HG02943 (cell line): Measurements from ENCODE around the gene LSM11.

Experiments
- ATAC-seq: cut with Tn5 transposase; IDR thresholded peaks from one replicate; pipeline ENCODE4 v1.9.1; 2021; ENCODE audit warnings: mild to moderate bottlenecking, low read depth, moderate library complexity; ENCODE audit not compliant: unreplicated experiment

Gene LSM11

DNA sequence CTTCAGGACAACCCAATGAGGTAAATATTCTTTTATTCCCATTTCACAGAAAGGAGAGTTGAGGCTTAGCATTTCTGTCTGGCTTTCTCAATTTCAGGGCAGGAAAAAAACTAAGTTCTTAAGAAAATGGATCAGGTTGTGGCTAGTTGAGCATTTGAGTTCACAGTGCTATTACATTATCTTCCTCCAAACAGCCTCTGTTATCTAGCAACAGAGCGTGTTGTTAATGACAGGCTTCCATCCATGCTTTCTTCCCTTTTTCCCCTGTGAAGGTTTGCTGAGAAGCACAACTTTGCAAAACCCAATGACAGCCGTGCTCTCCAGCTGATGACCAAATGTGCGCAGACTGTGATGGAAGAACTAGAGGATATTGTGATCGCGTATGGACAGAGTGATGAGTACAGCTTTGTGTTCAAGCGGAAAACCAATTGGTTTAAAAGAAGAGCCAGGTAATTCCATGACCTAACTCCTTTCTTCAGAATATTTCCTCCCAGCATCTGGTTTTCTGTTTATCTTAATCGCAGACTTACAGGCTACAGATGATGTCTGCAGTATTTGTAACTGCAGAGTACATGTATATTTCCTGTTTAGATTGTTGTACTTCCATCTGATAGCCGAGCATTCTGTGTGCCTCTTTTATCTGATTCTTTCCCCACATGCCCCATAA lies 10.8 kb upstream of the LSM11 start:
- ATAC-seq: no peak

DNA sequence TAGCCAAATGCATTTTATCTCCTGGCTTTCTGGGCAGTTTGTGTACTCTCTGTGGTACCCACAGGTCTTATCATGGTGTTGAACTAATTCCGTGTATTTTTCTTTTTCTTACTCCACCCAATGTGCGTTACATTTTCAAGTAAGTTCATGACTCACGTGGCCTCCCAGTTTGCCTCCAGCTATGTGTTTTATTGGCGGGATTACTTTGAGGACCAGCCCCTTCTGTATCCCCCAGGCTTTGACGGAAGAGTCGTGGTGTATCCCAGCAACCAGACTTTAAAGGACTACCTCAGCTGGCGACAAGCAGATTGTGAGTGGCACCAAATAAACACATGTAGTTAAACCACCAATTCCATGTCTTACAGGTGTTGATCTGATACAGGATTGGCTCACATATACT lies 9.1 kb upstream of the LSM11 start:
- ATAC-seq: no peak

DNA sequence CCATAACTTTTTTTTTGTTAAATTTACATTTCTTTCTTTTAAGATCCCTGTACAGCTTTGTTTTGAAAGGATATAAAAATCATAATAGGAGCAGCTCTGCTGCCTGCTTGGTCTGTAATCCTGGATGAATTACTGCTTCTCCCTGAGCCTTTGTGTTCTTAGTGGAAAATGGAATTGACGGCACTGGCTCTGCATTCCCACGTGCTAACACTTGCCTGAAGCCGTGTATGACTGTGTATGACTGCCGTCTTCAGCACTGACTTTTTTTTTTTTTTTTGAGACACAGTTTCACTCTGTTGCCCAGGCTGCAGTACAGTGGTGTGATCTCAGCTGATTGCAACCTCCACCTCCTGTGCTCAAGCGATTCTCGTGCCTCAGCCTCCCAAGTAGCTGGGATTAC lies 7.5 kb upstream of the LSM11 start:
- no peak for ATAC-seq

DNA sequence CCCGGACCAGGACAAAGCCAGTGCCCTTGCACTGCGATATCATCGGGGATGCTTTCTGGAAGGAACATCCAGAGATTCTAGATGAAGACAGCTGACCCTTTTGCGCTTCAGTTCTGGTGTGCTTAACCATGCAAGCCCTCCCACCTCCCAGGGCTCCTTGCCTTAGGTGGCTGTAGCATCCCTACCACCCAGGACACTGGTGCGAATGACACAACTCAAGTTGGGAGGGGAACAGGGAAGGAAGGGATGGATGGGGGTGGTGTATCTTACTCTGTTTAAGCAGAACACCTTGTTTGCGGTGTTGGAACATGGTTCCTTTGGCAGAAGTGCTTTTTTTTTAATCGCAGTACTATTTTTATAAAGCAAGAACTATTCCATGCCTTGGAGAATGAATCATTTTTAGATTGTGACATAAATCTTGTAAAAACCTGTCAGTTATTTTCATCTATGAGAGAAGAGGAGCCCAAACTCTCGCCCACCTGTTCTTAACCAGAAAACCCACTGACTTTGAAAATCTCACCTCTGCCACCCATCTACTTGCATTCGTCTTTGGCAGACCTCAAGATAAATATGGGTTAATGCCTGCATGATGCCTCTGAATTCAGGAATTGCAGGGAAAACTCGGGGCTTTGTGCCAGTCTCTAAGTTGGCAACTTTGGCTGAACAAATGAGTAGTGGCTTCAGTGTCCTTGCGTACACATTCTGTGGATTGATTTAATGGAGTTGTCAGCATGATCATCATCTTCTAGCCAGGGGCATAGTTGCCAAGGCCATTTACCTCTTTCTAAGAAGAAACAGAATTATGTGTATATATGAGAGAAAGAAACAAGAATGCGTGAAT lies 3.9 kb upstream of the LSM11 start:
- ATAC-seq: no peak

DNA sequence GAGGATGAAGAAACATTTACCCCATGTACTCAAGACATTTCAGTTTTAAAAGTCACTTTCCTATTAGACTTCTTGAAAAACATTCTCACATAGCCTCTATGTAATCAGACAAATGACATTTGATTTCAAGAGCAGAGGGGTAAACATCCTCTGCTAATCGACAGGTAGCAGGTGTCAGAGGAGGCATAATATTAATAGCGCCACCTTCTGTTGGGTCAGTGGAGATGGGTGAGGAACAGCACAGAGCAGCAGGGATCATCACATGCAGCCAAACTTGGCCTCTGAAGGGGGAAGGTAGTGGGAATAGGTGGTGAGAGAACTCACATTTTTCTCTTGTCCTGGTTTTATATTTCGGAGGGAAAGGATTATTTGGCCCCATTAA lies 3.3 kb upstream of the LSM11 start:
- ATAC-seq: no peak

DNA sequence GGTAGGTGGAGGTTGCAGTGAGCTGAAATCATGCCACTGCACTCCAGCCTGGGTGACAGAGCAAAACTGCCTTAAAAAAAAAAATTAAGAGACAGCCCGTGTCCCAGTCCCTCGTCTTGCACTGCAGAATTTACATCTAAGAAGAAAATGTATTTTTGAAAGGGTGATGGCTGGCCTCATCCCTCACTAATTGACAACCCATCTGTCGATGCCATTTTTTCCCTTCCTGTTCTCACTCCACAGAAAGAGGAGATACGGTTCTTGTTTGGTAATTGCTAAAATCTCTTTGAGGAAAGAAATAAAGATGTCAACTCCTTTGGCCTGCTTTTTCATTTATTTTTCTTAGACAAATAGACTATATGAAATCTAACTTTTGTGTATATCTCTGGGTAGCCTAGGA lies 2.4 kb upstream of the LSM11 start:
- ATAC-seq: no peak

DNA sequence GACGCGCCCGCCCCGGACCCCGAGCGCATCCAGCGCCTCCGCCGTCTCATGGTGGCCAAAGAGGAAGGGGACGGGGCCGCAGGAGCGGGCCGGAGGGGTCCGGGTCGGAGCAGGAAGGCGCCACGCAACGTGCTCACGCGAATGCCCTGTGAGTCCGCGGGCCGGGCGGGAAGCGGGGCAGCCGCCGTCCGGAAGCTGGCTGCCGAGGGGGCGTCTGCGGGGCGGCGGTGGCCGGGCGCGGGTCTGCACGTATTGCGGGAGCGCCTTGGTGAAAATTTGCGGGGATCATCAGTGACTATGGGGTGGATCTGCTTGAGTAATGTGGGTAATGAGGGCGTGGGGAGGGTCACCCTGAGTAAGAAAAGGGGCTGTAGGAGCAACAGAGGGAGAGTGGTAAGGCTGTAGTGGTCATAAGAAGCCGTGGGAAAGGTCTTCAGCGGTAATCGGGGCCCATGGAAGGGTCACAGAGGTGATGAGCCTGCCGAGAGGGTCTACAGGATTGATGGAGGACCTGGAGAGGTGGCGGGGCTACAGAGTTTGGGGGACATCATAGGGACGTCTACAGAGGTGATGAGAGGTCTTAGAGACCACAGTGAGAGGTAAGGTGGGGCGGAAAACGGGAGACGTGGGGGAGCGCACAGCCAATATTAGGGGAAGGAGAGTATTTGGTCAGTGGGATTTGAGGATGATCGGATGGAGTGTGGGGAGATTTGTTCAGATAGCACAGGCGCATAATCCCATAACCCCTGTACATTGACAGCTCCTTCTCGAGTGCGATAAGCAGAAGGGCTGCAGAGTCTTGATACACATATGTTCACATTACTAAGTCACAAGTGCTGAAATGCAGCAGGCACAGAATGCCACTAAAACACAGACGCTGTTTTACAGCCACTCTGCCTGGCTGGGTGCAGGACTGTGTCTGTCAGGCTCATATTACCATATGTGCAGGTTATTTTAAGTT lies 819 bp downstream of the LSM11 start:
- ATAC-seq: peak; percentile 26

DNA sequence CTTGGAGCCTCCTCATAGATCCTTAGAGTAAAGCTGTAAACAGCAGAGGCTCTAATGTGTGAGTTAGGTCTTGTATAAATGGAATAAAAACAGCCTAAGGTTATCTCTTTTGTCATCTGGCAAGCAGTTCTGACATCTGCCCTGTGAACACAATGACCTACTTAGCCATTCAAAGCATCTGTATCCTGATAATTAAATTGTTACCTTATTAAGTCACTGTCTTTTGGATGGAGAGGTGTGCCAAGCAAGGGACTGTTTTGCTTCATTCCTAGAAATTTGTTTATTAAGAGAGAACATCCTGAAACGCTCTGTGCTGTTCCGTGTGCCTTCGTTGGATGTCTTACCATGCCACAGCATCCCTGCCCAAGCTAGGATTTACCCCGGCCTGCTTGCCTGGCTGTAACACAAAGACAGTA lies 1.5 kb downstream of the LSM11 start:
- no peak for ATAC-seq

DNA sequence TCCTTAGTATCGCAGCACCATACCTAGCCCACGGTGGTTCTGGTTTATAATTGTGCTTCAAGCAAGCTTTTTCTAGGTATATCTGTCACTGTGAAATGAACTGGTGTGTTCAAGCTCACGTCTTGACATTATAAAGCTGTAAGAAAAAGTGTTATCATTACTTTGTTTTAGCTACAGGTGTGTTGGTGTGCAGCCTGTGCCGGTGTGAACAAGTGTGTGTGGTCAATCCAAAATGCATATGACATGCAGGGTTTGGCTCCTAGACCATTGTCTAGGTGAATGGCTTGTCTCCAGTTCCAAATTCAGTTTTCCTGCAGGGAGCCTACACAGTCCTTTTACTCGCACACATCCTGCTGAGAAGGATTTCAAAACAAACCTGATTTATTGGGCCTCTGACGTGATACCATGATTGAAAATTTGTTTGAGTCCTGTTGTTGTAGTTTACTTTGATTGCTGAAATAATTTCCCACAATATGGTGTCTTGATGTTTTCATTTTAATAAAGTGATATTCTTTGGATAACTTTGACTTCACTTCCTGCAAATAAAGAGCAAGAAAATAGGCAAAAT lies 3.7 kb downstream of the LSM11 start:
- no peak for ATAC-seq

DNA sequence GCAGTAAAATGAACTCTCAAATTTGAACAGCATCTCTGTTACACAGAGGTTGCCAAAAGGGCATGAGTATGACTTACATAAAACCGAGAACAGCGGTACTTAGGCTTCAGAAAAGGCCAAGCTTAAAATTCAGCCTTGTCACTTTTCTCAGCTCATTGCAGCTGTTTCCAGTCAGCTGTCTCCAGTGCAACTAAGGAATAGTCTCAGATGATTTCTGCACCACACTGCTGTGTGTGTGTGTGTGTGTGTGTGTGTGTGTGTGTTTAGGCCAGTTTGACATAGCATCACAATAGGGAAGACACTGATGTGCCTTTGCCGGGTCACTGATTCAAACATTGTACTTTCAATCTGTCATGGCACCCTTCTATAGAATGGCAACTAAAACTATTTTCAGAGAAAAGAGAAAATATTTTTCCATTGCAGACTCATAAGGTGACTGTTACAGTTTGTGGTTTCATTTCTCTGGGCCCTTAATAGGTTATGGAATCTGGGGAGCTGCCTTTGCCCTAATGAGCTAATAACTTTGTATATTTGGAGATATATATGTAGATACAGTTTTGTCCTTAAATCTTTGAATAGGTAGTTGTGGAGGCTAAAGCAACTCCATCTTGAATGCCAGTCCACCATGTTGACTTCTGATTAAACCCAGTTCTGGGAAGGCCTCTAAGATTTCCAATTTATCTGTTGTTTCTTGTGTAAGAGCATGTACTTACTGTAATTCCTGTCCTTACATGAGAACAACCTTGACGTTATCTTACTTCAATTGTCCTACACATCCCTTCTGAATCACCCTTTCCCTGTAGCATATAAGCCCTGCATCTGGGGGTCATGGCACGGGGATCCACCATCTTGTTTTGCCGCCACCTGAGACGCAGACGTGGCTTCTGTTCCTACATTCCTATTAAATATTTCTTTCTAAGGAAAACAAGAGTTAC lies 4.5 kb downstream of the LSM11 start:
- no peak for ATAC-seq

DNA sequence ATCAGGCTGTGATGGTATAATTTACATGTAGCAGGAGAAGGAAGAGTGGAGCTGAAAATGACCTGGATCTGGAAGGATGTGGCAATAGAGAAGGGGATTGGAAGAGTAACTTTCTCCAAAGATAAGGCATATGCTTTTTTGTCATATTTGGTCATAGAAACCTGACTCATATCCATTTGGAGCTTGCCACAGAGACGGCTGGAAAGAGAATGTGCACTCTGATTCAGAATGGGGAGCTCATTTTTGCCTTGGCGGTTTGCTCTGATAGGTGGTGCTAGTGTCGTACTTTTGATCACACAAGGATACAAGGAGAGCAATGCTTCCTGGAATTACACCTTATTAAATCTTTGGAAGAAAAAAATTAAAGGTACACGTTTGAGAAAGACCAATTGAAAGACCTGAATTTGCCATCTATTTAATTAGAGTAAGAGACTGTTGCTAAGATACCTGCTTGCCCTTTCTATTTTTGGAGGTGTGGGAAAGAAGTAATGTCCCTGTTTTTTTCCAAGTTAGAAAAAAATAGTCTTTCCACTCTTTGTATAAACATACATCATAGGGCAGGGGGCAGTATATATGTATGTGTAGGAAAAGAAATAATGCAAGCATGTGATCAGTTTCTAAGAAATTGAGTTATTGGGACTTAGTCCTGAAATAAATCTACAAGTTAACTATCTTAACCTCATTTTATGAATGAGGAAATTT lies 5.4 kb downstream of the LSM11 start:
- ATAC-seq: no peak

DNA sequence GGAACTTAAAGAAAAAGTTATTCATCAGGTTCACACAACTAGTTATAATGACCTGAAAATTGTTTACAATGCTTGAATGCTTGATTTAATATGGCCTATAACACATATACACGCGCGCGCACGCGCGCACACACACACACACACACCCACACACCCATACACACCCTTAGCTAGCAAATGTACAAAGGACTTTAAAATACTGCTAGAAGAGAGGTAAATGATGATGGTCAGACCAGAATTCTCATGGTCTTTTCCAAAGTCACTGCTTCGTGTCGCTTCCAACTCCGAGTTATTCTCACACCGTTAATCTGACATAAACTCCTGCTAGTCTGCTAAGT lies 5.9 kb downstream of the LSM11 start:
- no peak for ATAC-seq

DNA sequence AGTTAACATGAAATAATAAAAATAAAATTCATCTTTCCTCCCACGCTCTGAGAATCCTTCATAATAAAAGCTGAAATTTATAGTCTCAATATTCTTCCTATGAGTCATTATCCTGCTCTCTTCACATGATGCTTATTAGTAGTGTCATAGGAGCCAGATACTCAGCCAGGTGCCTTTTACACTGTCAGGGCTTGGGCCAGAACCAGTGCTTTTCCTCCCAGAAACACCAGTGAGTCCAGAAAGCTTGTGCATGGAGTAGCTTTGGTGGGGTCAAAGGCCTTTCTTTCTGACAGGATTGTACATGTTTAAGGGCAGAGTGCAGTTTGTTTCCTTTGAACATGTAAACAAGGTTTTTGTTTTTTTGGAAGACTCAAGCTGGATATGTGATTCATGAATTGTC lies 6.8 kb downstream of the LSM11 start:
- ATAC-seq: no peak

DNA sequence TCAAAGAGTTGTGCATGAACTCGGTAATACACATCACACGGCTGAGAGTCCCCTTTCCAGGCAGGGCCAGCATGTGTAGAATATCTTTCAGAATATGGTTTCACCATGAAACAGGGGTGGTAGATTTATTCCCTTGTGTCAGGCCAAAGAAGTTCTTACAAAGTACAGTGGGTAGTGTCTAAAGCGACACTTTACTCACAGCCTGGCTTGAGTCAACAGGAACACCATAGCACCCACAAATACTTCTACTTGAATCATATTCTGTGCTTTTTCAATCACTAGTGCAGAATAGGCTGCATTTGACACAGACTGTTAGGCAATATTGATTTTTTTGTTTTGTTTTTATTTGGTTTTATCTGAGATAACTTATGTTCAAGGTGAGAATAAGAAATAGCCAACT lies 12.6 kb downstream of the LSM11 start:
- ATAC-seq: no peak

DNA sequence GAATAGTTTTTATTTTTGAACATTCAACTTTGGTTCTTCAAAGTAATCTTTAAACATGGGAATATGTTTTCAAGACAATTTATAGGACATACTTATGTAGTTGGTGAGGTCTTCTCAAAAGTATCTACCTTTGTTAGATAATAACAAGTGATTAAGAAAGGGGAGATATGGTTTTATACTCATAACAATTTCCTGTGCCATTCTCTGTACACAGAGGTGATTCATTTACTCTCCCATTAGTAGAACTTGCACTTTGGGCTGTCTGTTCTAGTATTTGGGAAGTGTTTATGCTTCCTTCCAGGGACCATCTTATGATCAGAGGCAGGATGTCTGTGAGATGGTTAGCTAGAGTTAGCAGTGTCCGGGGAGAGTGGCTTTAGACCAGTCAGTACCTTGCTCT lies 15.2 kb downstream of the LSM11 start:
- no peak for ATAC-seq

DNA sequence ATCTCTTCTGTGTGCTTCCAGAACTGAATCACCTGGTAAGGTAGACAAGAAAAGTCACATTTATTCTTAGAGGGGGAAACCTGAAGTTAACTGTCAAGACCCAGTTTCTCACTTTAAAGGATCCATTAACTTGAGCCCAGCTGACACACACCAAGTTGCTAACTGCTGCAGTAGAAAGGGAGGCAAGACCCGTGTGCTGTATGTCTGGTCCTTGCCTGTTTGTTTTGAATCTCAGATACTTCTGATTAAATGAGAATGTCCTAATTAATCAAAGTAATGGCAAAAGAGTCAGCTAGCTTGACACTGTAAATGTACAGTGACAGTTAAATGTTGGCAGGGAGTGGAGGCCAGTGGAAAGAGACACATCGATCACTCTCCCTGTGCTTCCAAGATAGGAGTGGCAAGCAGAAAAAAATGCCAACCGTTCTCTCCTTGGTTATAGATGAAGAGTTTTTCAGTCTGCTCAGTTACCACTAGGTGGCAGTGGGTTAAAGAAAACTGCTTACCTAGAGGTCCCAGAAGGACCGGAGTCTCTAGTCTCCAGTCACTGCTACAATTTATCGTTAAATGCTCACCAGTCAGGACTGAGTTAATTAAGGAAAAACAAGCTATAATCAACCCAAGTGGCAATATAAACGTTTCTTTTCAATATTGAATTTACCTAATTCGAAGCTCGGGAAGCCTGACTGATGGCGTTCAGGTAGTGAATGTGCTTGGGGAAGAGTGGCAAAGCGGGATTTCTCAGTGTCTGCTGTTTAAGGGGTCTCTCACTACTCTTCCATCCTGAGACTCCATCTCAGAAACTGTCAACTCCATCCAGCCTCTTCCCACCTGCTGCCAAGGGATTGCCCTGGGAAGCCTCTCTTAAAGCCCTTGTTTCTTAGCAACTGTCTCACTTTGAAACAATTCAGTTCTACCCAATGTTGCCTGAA lies 18.4 kb downstream of the LSM11 start:
- ATAC-seq: no peak

DNA sequence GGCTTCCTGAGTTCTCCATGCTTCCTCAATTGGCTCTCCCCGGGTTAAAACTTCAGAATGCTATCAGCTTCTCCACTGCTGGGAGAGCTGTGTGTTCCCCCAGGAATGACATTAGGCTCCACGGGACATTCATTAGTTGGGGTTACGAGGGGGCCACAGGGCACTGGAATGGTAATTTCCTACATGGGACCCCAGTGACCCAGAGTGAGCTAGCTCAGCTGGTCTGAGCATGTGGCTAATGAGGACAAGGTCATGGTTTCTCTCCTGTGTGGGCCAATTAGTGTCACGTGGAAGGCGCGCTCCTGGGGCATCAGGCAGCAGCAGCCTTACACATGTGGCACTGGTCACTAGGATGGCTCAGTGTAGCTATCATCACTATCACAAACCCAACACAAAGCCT lies 21.0 kb downstream of the LSM11 start:
- ATAC-seq: no peak

DNA sequence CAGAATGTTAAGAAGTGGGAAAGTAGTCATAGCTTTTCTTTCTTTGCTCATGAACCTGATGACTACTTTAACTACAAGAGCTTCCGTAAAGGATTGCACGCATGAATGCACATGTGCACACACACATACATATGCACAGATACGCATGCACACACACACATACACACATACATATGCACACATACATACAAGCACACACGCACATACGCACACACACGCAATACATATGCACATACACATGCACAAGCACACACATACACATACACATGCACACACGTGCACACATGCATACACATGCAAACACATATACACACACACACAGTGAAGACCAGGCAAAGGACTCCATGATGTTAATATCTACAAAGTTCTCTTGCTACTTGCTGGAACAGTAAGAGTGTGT lies 22.9 kb downstream of the LSM11 start:
- ATAC-seq: no peak
